COLO668 (cell line): ENCODE results near the gene TENT4A.

ENCODE experiments used
- DNase-seq: peaks from one replicate; lab custom pipeline; 2025; ENCODE audit not compliant: unreplicated experiment; lab: John Stamatoyannopoulos, UW

The TENT4A gene

DNA sequence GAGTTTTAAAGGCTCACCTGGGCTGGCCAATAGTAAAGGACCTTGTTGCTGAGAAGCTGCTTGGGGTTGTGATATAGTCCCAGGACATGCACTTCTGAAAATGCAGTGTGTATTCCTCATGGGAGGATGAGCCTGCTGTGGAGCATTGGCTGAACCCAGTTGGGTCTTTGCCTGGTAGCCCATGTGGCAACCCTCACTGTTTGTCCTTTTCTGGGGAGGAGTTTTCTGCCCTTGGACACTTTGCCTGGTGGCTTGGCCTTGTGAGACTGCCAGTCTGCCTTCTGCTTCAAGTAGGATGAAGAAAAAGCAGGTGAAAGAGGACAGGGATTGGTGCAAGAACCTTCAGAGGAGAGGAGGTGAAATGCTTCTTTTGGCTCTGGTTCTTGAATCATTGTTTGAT, 4.0 kb downstream of the TENT4A start:
- DNase-seq = no peak

DNA sequence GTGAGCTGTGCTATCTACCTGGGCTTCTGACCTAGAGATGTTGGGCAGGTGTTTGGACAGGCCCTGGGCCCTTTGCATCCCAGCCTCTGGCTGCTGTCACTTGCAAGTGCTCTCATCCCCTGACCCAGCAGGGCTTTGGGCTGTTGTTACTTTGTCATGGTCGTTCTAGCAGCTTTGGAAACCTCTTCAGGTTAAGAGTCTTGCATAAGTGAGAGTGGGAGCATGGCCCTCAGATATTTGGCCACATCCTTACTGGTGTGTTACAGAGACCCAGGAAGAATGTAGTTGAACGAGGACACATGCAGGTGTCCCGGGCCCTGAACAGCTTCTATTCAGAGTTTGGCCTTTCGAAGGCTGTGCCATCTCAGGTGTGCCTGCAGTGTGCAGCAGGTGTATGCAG, 4.5 kb downstream of the TENT4A start:
- DNase-seq = no peak

DNA sequence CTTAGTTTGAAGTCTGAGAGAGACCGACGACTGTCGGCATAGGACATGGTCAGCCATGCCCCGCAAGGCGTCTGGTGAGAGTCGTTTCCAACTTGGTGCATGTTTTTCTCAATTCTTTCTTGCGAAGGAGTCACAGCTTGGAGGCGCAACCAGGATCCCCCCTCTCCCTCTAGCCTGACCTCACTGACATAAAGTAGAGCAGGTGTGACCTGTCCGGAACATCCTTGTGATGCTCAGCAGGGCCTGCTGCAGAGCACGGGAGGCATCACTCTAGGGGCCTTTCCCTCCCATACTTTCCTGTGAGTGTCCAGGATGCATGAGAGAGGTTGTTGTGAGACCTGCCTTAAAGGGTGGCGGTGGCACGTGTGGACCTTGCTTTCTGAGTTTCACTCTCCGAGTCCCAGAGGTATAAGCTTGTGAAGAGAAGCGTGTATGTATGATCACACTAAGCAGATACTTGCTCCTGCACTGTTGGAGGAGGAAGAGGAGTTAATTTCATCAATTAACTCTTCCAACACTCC, 5.0 kb downstream of the TENT4A start:
- DNase-seq = no peak

DNA sequence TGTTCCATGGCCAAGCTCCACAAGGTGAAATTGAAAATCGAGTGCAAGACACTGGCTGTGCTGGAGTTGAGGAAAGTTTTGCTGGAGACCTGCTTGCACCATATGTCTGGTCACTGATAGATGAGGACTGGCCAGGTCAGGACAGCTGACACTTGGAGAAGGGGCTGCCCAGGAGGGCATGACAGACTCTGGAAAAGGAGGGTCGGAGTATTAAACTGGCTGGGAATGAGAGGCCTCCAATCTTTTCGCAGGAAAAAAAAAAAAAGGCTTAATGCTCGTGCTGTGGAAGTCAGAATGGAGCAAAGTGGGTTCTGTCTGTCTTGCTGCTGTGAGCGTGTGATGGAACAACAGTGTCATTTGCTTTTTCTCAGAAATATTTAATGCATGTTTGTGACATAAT, 5.5 kb downstream of the TENT4A start:
- DNase-seq = no peak

DNA sequence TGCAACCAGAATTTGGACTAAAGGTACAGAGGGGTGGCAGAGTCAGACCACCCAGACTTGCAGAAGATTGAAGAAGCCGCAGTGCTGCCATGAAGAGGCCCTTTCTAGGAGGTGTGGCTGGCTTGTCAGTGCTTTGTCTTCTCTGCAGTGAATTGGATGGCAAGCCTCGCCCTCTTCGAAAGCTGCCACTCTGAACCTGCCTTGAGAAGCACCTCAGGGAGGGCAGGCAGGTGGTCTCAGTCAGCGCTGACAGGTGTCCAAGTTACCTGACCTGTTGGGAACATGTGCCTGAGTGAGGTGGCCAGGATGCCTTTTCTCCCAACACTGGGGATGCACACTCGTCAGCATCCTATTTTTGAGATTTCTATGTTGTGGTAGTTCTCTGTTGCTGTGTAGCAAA, 6.2 kb downstream of the TENT4A start:
- no peak for DNase-seq

DNA sequence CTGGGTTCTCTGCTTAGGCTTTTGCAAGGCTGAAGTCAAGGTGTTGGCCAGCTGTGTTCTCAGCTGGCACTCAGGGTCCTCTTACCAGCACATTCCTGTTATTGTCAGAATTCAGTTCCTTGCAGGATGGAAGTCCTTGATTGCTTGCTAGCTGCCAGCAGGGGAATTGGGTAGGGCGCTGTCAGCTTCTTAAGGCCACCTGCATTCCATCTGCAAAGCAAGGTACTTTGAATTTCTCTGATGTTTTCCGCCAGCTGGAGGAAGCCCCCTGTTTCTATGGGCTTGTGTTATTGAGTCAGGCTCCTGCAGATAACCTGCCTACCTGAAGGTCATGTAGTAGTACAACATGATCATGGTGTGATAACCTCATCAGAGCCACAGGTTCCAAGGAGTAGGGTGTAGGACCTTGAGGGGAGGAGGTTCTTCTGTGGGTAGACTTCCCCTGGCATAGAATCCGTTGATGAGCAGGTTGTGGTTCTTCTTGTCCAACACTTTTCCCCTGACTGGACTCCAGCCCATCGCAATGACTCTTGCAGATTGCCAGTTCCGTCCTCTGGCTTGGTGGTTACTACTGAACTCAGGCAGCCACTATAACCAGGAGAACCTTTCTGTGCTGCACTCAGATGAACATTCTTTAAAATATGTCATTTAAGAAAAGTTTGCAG, 6.8 kb downstream of the TENT4A start:
- no peak for DNase-seq

DNA sequence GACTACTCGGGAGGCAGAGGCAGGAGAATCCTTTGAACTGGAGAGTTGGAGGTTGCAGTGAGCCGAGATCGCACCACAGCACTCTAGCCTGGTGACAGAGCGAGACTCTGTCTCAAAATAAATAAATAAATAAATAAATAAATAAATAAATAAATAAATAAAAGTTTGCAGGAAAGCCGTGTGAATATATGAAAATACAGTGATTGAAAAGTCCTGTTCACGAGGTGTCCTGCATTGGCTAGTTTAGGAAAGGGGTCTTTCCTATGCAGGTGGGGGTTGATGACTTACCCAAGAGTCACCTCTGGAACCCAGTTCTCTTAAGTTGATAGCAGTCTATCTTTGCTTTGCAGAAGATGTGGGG, 7.3 kb downstream of the TENT4A start:
- no peak for DNase-seq

DNA sequence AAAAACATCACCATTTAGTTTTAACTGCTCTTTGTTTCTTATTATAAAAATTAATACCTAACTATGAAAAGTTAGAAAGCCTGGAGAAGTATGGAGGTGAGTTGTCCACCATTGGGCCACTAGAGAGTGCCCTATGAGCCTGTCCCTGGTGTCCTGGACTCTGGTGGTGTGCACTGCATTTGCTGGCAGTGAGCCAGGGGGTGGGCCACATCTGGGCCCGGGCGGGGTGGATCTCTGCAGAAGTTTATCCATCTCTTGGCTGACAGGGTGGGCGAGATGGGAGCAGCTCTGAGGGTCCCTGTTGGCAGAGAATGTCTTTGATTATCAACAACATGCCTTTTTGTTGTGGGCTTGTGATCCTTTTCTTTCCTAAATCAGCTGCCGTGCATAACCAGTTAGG, 8.2 kb downstream of the TENT4A start:
- no peak for DNase-seq

DNA sequence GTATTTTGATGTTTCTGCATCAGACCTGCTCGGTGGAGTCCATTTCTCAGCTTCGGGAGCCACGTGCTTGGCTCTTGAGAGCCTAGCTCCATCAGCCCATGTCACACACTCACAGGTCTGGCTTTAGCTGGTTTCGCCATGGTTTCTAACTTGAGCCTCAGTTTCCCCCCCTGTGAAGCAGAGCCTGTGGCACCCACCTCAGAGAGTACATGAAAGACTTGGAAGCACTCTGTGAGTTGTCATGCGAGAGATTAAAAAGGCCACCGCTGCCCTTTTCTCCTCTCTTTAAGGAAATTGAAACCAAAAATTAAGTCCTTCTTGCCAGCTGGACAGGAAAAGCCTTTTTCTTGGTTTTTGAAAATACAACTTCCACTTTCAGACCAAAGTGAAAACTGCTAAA, 8.8 kb downstream of the TENT4A start:
- DNase-seq = no peak

DNA sequence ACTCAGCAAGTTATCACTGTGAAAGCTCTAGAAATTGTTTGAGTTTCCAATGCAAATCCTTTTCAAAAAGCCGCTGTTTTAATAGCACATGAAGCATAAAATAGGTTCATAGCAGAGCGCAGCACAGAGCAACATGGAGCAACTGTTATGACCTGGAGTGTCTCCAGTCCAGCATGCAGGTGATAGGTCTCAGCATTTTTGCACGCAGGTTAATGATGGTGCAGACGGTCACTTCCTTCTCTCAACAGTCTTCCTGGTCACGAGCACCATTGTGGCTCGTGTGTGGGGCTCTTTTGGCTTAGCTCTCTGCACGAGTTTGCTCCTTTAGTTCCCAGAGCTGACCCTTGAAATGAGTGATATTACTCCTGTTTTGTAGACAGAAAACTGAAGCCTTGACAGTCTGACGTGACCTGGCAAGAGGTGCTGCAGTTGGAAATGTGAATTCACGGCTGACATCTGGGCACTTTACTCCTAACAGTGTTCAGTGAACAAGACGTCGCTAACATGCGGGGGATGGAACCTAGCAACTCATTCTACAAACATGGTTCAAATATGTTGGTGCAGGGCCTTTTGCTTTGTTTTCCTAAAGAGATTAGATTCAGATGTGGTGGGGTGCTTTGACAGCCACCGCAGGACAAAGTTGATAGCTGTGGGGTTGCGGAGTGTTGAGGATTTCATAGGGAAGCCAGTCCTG, 10.0 kb downstream of the TENT4A start:
- DNase-seq = no peak

DNA sequence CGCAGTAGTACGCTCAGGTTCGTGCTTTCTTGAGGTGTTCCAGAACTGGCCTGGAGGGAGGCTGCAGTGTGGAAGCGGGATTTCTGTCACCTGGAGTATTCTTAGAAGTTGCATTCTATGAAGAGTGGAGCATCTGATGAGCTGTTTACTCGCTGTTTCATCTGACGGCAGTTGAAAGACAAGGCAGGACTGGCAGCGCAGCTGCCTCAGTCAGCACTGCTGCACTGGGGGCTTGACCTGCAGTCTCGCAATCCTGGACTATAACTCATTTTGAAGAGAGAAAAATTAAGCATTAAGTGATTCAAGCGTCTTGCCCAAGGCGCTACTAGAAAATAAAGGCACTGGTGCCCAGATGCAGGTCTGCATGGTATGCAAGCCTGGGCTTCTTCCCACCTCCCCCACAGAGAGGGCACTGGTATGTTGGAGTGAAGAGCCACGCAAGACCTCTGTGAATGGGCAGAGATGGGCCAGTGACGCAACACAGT, 10.6 kb downstream of the TENT4A start:
- DNase-seq = no peak

DNA sequence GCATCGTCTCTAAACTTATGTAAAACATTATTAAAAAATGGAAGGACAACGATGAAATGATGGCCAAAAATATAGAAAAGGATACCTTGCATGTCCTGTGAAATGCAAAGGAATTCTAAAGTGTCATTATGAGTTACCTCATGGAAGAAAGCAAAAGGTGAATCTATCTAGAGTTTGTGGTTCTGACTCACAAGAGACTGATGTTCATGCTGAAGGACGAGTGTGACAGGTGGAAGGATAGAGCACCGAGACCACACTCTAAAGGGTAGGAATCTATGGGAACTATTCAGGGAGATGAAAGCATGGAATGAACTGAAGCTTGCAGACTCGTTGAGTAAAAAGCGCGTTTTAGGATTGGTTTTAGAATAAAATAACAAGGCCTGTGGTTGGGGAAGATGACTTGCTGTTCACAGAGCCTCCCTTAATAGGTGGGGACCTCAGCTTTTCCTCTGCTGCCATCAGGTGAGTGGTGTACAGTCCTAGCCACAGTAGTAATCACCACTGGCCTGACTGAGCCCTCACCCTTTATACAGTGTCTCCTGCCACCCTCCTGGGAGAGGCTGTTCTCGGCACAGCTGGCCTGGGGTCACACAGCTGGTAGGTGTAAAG, 11.2 kb downstream of the TENT4A start:
- DNase-seq = no peak

DNA sequence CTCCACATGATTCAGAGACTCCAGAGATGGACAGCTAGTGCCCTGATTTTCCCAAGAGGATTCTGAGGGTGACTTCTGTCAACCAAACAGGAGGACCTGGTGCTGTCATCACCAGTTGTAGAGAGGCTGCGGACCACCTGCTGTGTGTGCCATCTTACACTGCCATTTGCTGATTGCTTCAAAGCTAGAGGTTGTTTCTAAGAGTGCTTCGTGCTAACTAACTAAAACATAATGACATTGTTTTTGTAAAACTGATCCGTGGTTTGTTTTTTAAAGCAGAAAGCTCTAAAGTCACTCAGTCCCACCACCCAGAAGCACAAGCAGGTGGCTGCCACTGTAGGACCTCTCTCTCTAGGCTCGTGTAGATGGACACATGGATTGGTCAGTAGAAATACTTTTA, 12.2 kb downstream of the TENT4A start:
- no peak for DNase-seq

DNA sequence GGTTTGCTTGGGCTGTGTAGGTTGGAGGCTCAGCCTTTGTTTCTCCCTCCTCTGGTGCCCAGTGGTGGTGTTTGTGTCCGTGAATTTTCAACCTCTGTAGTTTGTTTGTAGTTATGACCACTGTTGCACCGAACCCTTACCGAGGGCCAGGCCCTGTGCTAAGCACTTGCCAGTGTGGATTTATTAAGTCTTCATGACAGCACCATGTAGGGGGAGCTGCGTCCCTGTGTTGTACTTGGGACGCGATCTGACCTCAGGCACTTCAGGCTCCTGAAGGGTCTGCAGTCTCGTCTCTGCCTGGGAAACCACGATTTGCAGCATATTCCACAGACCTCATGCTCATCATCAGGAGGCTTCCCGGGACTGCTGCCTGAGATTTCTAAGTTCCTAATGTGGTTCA, 12.8 kb downstream of the TENT4A start:
- DNase-seq = no peak

DNA sequence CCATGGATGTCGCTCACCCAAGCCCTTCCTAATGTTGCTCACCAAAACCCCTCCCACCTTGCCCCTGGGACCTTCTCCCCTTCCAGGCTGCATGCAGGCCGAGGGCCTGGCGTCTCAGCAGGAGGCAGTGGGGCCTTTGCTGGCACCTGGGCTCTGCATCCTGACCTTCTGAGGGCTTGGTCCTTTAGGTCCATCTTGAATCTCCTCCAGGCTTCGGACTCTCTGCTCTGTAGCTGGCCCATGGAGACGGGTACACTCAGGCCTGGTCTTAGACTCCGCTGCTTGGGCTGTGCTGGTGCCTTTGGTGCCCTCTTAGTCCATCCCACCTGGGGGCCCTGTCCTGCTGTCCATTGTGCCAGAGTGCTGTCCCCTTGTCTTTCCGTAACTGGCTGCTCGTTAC, 14.0 kb downstream of the TENT4A start:
- DNase-seq = no peak

DNA sequence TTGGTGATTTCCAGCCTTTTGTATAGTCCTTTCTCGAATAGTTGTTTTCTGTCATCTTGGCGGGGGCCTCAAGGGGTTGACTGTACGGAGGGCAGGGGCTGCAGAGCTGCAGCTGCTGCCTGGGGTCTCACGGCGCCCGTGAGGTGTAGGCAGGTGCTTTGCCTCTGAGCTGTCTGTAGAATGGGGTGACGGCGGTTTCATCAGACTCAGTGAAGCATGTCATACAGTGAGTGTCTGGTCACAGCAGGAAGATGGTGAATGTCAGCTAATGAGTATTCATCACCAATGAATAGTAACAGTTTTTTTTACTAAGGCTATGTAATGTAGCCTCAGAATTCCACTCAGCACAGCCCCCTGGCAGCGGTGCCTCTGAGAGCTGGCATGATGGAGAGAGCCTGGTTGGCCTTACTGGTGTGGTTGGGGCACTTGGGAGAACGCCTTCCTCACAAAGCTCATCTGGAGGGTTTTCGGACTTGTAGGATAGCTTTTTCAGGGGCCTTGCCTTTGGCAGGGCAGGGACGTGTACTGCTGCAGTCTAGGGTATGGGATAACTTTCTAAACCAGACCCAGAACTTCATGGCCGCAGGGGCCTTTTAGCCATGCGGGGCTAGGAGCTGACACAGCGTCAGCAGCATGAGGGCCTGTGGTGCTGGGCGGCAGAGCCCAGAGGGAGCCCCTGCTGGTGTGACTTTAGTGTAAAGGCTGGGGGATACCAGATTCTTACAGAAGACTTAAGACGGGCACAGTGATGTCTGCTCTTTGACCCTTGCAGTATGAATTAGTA, 15.0 kb downstream of the TENT4A start:
- DNase-seq = peak; percentile 65

DNA sequence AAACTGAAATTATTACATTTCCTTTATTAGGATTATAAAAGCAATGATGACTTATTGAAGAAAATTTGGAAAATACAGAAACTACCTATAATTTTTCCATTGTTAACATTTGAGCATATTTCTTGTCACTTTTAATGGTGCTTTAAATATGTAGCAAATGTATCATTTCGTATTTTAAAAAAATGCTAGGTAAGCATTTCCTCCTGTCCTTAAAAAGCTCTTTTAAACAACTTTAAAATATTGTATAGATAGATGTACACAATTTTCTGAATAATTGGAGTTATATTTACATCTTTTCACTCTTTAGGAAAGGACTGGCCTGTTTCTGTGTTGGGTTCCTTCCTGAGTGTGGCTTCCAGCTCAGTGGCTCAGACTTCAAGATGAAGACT, 15.6 kb downstream of the TENT4A start:
- no peak for DNase-seq

DNA sequence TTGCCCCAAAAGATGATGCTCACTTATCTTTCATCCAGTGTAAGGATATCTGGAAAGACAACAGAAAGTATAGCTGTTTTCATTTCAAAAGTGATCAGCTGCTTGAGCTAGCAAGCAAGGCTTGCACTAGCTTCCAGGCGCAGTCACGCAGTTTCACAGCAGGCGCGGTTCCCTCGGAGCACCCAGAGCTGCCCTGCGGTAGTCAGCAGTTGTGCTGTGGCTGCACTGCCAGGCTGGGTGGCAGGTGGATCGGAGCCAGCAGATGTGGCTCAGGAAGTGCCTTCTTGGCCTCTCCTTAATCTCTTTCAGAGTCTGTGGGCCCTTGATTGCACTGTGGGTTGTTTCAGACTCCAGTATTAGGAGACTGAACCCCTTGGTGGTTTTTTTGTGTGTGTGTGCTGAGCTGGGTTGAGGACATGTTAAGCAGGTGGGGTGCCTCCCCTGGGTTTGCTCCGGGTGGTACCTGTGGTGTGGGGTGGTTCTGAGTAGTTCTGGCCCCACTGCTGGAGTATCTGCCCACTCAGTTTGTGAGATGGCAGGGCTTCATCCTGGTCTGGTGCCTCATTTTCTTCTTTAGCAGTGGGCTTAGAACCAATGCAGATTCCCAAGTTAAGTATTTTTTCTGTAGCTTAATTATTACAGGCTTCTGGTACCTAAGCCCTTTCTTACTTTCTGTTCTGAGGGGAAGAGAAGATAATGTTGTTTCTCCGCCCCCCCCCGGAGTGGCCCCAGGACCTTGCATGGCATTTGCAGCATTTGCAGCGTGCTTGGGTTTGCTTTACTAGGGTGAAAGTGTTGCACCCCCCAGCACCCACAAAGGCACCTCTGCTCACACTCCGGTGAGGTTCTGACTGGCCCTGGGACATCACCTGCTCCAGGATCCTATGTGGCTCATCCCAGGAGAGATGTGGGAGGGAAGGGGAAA, 16.4 kb downstream of the TENT4A start:
- DNase-seq = peak; percentile 70

DNA sequence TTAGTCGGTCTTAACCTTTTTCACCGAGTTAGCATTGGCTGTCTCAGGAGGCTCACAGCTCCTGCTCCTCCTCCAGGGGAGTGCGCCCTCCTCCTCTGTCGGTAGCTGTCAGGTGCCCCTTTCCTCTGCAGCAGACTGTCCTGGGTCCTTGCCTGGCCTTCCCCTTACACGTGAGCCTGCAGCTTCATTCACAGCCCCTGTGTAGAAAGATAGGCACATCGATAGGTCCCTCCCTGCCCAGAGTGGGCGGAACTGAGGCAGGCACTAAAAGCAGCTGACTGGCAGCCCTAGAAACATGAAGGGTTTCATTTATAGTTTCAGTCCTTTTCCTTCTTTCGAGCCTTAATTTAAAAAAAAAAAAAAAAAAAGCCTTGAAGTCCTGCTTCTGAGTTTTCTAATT, 17.2 kb downstream of the TENT4A start:
- DNase-seq = peak; percentile 28

DNA sequence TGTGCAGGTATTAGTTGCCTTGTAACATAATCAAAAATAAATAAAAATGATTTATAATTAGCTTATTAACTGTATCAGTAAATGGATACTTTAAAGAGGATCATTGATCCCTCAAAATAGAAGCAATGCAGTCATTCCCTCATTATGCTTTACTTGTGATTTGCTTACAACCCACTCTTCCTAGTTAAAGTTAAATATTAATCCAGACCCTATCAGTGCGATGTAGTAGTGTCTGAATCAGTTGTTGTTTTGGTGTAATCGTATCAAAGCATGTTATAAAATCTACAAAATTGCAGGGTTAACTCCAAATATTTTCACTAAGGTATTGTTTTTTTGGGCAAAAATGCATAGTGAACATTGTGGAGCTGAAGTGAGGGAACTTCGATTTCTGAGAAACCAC, 17.6 kb downstream of the TENT4A start:
- DNase-seq = no peak
